Activated CD8-positive, alpha-beta T cell treated with anti-CD3 and anti-CD28 coated beads, Interleukin-2, amount 10 ng/mL, durations not matched to agents 7 days and 5 days (primary cell): ENCODE data around the gene RSRC2. TPM values are rescaled to one million over a fixed set of nuclear protein-coding genes. Genes with fewer than 3 reads are reported as not detected.
A peak's percentile ranks its signal among the peaks of the same experiment; 100 is the strongest.
"Not testable (repeated sequence)": the region's sequence is repeated elsewhere in the genome, so short reads cannot be mapped to it uniquely, and the experiment has no call there.

Experiments used
- ATAC-seq: fragments of 150-1000 bp; cut with Tn5 transposase; one replicate; pipeline ENCODE4 v1.10.0; 2021; ENCODE audit warnings: moderate library complexity
- CTCF ChIA-PET: fragments of 350-600 bp; sonication (Branson Sonifier 250); formaldehyde crosslinking; loops from one replicate; lab custom pipeline; 2021; ENCODE audit warnings: antibody characterized with exemption; lab: Charles Lee
- POLR2A ChIA-PET: fragments of 350-600 bp; sonication (Branson Sonifier 250); formaldehyde crosslinking; loops from one replicate; lab custom pipeline; 2021; ENCODE audit warnings: antibody characterized with exemption; lab: Charles Lee
- DNase-seq: peaks from one replicate; pipeline ENCODE4 v3.0.0-alpha.2; 2020
- H3K27ac Mint-ChIP-seq: one replicate; pipeline ENCODE4 v1.8.0; 2021; ENCODE audit warnings: mild to moderate bottlenecking, mixed read lengths
- H3K27me3 Mint-ChIP-seq: one replicate; pipeline ENCODE4 v1.8.0; 2021; ENCODE audit warnings: low read depth, mixed read lengths
- H3K36me3 Mint-ChIP-seq: one replicate; pipeline ENCODE4 v1.8.0; 2021; ENCODE audit warnings: low read depth, mixed read lengths
- H3K4me1 Mint-ChIP-seq: one replicate; pipeline ENCODE4 v1.8.0; 2021; ENCODE audit warnings: low read depth, mixed read lengths
- H3K4me3 Mint-ChIP-seq: one replicate; pipeline ENCODE4 v1.8.0; 2021; ENCODE audit warnings: mild to moderate bottlenecking, mixed read lengths
- H3K9me3 Mint-ChIP-seq: one replicate; pipeline ENCODE4 v1.8.0; 2022; ENCODE audit warnings: mixed read lengths; ENCODE audit not compliant: insufficient read depth
- total RNA-seq, 2 experiments: library from RNA; stranded (reverse); gene quantifications; one replicate each; pipeline ENCODE4 v1.2.3, GENCODE V29; 2021

RSRC2 gene
- total RNA-seq, 2 experiments from 2014 or later: 96.1 to 106 TPM

GRCh38 chr12:122484385-122484784, 42.4 kb downstream of the RSRC2 start:
- H3K27me3 Mint-ChIP-seq, H3K9me3 Mint-ChIP-seq, DNase-seq, H3K4me1 Mint-ChIP-seq, H3K27ac Mint-ChIP-seq, ATAC-seq, H3K4me3 Mint-ChIP-seq: not testable (repeated sequence)
- ChIA-PET CTCF (interaction anchor here (2.7 kb wide), 1 partner anchor 13 kb away, joined by 7 read pairs; no protein-coding TSS in a partner anchor), POLR2A (interaction anchor here (0.7 to 1.5 kb wide), 2 partner anchors 43 to 155 kb away, joined by 3 to 4 read pairs; partner anchors contain the start of genes KNTC1 and RSRC2)
- peaks cover 61% of the 10 kb centered on the region for H3K36me3 Mint-ChIP-seq

GRCh38 chr12:122483969-122484368, 42.8 kb downstream of the RSRC2 start:
- ChIA-PET POLR2A (interaction anchor here (0.7 to 1.5 kb wide), 2 partner anchors 43 to 155 kb away, joined by 3 to 4 read pairs; partner anchors contain the start of genes KNTC1 and RSRC2), CTCF (interaction anchor here (2.7 kb wide), 1 partner anchor 13 kb away, joined by 7 read pairs; no protein-coding TSS in a partner anchor)
- ATAC-seq (no peak), DNase-seq (no peak)
- Mint-ChIP-seq H3K36me3 (peaks cover 60% of the 10 kb centered on the region), H3K27me3 (no peaks in the 10 kb centered on the region), H3K9me3 (no peaks in the 10 kb centered on the region), H3K4me3 (no peak overlapping the region), H3K4me1 (peaks cover 3% of the 10 kb centered on the region), H3K27ac (peak overlapping the region; percentile 43)

GRCh38 chr12:122481861-122482260, 44.9 kb downstream of the RSRC2 start:
- Mint-ChIP-seq H3K36me3 (peaks cover 63% of the 10 kb centered on the region), H3K9me3 (no peaks in the 10 kb centered on the region), H3K27me3 (no peaks in the 10 kb centered on the region), H3K27ac (no peak overlapping the region), H3K4me1 (peaks cover 3% of the 10 kb centered on the region), H3K4me3 (no peak overlapping the region)
- ATAC-seq (no peak), DNase-seq (no peak)
- ChIA-PET POLR2A (no interaction called here), CTCF (no interaction called here)

- Mint-ChIP-seq H3K27ac (no peak overlapping the region), H3K4me3 (no peak overlapping the region), H3K4me1 (peaks cover 4% of the 10 kb centered on the region), H3K9me3 (no peaks in the 10 kb centered on the region), H3K27me3 (no peaks in the 10 kb centered on the region), H3K36me3 (peaks cover 67% of the 10 kb centered on the region)
- CTCF ChIA-PET: interaction anchor here (1.7 kb wide), 1 partner anchor 81 kb away, joined by 7 read pairs; no protein-coding TSS in a partner anchor
- DNase-seq (no peak), ATAC-seq (no peak)
- POLR2A ChIA-PET: interaction anchor here (0.9 kb wide), 1 partner anchor 9 kb away, joined by 3 read pairs; no protein-coding TSS in a partner anchor
Measured at GRCh38 chr12:122480753-122481152, 46.0 kb downstream of the RSRC2 start.

GRCh38 chr12:122474324-122474716, 52.4 kb downstream of the RSRC2 start:
- ChIA-PET POLR2A (interaction anchor here (0.7 to 1.3 kb wide), 2 partner anchors 26 to 84 kb away, joined by 3 to 4 read pairs; partner anchors contain the start of gene ZCCHC8), CTCF (interaction anchor here (1.3 to 6.3 kb wide), 3 partner anchors 24 to 91 kb away, joined by 3 to 253 read pairs (median 6); no protein-coding TSS in a partner anchor)
- Mint-ChIP-seq H3K27ac (peak overlapping the region; percentile 50), H3K27me3 (no peaks in the 10 kb centered on the region), H3K36me3 (peaks cover 54% of the 10 kb centered on the region), H3K9me3 (no peaks in the 10 kb centered on the region), H3K4me1 (peaks cover 21% of the 10 kb centered on the region), H3K4me3 (no peak overlapping the region)
- ATAC-seq (no peak), DNase-seq (no peak)

- peak; percentile 26 for DNase-seq
- H3K4me1 Mint-ChIP-seq: peaks cover 21% of the 10 kb centered on the region
- POLR2A ChIA-PET: interaction anchor here (0.7 to 1.3 kb wide), 3 partner anchors 13 to 83 kb away, joined by 3 to 4 read pairs (median 3); partner anchors contain the start of gene ZCCHC8
- no peak overlapping the region for H3K4me3 Mint-ChIP-seq
- H3K27me3 Mint-ChIP-seq: no peaks in the 10 kb centered on the region
- peaks cover 49% of the 10 kb centered on the region for H3K36me3 Mint-ChIP-seq
- CTCF ChIA-PET: interaction anchor here (0.6 to 6.3 kb wide), 12 partner anchors 14 to 192 kb away, joined by 3 to 253 read pairs (median 4); partner anchors contain the start of gene CLIP1
- no peaks in the 10 kb centered on the region for H3K9me3 Mint-ChIP-seq
- no peak for ATAC-seq
- no peak overlapping the region for H3K27ac Mint-ChIP-seq
Measured at GRCh38 chr12:122473543-122474323, 53.0 kb downstream of the RSRC2 start.

GRCh38 chr12:122471324-122472226, 55.2 kb downstream of the RSRC2 start:
- Mint-ChIP-seq H3K4me1 (peaks cover 23% of the 10 kb centered on the region), H3K27me3 (no peaks in the 10 kb centered on the region), H3K27ac (no peak overlapping the region), H3K9me3 (no peaks in the 10 kb centered on the region), H3K4me3 (no peak overlapping the region), H3K36me3 (peaks cover 34% of the 10 kb centered on the region)
- DNase-seq (no peak), ATAC-seq (peak; percentile 56)
- ChIA-PET POLR2A (interaction anchor here (0.6 to 1.3 kb wide), 5 partner anchors 10 to 72 kb away, joined by 3 to 6 read pairs (median 3); partner anchors contain the start of gene CLIP1), CTCF (interaction anchor here (0.7 to 6.3 kb wide), 39 partner anchors 8 to 166 kb away, joined by 3 to 253 read pairs (median 5); partner anchors contain the start of genes CLIP1 and ZCCHC8)

GRCh38 chr12:122470576-122470975, 56.2 kb downstream of the RSRC2 start:
- Mint-ChIP-seq H3K36me3 (peaks cover 24% of the 10 kb centered on the region), H3K4me1 (peaks cover 20% of the 10 kb centered on the region)
- H3K27me3 Mint-ChIP-seq, DNase-seq, H3K27ac Mint-ChIP-seq, ATAC-seq, H3K4me3 Mint-ChIP-seq, H3K9me3 Mint-ChIP-seq, POLR2A ChIA-PET: not testable (repeated sequence)
- CTCF ChIA-PET: interaction anchor here (1.0 to 6.3 kb wide), 16 partner anchors 11 to 76 kb away, joined by 3 to 253 read pairs (median 8); partner anchors contain the start of genes CLIP1 and ZCCHC8

- not testable (repeated sequence) for ATAC-seq, H3K27me3 Mint-ChIP-seq, H3K27ac Mint-ChIP-seq, H3K4me3 Mint-ChIP-seq, DNase-seq, H3K9me3 Mint-ChIP-seq
- ChIA-PET POLR2A (interaction anchor here (0.6 kb wide), 1 partner anchor 22 kb away, joined by 3 read pairs; no protein-coding TSS in a partner anchor), CTCF (interaction anchor here (1.0 to 6.3 kb wide), 2 partner anchors 55 to 69 kb away, joined by 3 to 253 read pairs; no protein-coding TSS in a partner anchor)
- peaks cover 16% of the 10 kb centered on the region for H3K4me1 Mint-ChIP-seq
- H3K36me3 Mint-ChIP-seq: peaks cover 19% of the 10 kb centered on the region
Measured at GRCh38 chr12:122469856-122470255, 56.9 kb downstream of the RSRC2 start.

GRCh38 chr12:122467983-122468382, 58.8 kb downstream of the RSRC2 start:
- peaks cover 8% of the 10 kb centered on the region for H3K4me1 Mint-ChIP-seq
- ChIA-PET POLR2A (no interaction called here), CTCF (interaction anchor here (1.0 to 2.6 kb wide), 2 partner anchors 16 to 68 kb away, joined by 3 to 11 read pairs; no protein-coding TSS in a partner anchor)
- H3K27ac Mint-ChIP-seq: no peak overlapping the region
- ATAC-seq: no peak
- no peak overlapping the region for H3K4me3 Mint-ChIP-seq
- no peaks in the 10 kb centered on the region for H3K27me3 Mint-ChIP-seq
- H3K36me3 Mint-ChIP-seq: peaks cover 6% of the 10 kb centered on the region
- no peaks in the 10 kb centered on the region for H3K9me3 Mint-ChIP-seq
- DNase-seq: no peak
